ENCODE measurements around the gene CFAP299. TPM values are rescaled to one million over a fixed set of nuclear protein-coding genes. Genes with fewer than 3 reads are reported as not detected.

CFAP299 gene
- total RNA-seq, 3 donors from 2014 or later: under 0.01 to 0.15 TPM; not detected in 1

- DNase-seq (ENCODE audit: low spot score in 2 of 2): no peak
- Histone ChIP-seq H3K27me3 (no peaks in the 10 kb centered on the region), H3K4me3 (no peak overlapping the region), H3K9me3 (no peaks in the 10 kb centered on the region), H3K27ac (no peak overlapping the region), H3K4me1 (no peaks in the 10 kb centered on the region), H3K36me3 (no peaks in the 10 kb centered on the region)
- no peak for TF ChIP-seq POLR2A (IDR thresholded peaks at IDR 0.05)
- TF ChIP-seq POLR2AphosphoS5 (IDR thresholded peaks at IDR 0.05): no peak
- TF ChIP-seq CTCF (IDR thresholded peaks at IDR 0.05): no peak
- intact Hi-C loops (cut with DNase I; ENCODE audit: low total_unique reads): no loop called here
Observed at GRCh38 chr4:80592950-80593349, 257.4 kb downstream of the CFAP299 start.

GRCh38 chr4:80594701-80595100, 259.2 kb downstream of the CFAP299 start:
- intact Hi-C loops (cut with DNase I; ENCODE audit: low total_unique reads): no loop called here
- Histone ChIP-seq H3K36me3 (no peaks in the 10 kb centered on the region), H3K27ac (no peak overlapping the region), H3K4me1 (no peaks in the 10 kb centered on the region), H3K27me3 (no peaks in the 10 kb centered on the region), H3K9me3 (no peaks in the 10 kb centered on the region), H3K4me3 (no peak overlapping the region)
- DNase-seq (ENCODE audit: low spot score in 2 of 2): no peak
- TF ChIP-seq CTCF (IDR thresholded peaks at IDR 0.05) (no peak), POLR2AphosphoS5 (IDR thresholded peaks at IDR 0.05) (no peak), POLR2A (IDR thresholded peaks at IDR 0.05) (no peak)

GRCh38 chr4:80608281-80608980, 272.9 kb downstream of the CFAP299 start:
- Histone ChIP-seq H3K36me3 (no peaks in the 10 kb centered on the region), H3K9me3 (no peaks in the 10 kb centered on the region), H3K4me1 (no peaks in the 10 kb centered on the region), H3K27ac (no peak overlapping the region), H3K27me3 (no peaks in the 10 kb centered on the region), H3K4me3 (no peak overlapping the region)
- no peak for TF ChIP-seq POLR2AphosphoS5 (IDR thresholded peaks at IDR 0.05)
- DNase-seq (ENCODE audit: low spot score in 2 of 2): no peak
- intact Hi-C loops (cut with DNase I; ENCODE audit: low total_unique reads): no loop called here

- TF ChIP-seq CTCF (IDR thresholded peaks at IDR 0.05): no peak
- no peak for TF ChIP-seq POLR2A (IDR thresholded peaks at IDR 0.05)
- TF ChIP-seq POLR2AphosphoS5 (IDR thresholded peaks at IDR 0.05): no peak
- H3K36me3 ChIP-seq: no peaks in the 10 kb centered on the region
- DNase-seq (ENCODE audit: low spot score in 2 of 2): no peak
- H3K9me3 ChIP-seq: no peaks in the 10 kb centered on the region
- no peak overlapping the region for H3K27ac ChIP-seq
- intact Hi-C loops (cut with DNase I; ENCODE audit: low total_unique reads): no loop called here
- no peaks in the 10 kb centered on the region for H3K4me1 ChIP-seq
- no peaks in the 10 kb centered on the region for H3K27me3 ChIP-seq
- H3K4me3 ChIP-seq: no peak overlapping the region
Observed at GRCh38 chr4:80610199-80610598, 274.7 kb downstream of the CFAP299 start.

GRCh38 chr4:80610845-80611677, 275.5 kb downstream of the CFAP299 start:
- H3K4me1 ChIP-seq: no peaks in the 10 kb centered on the region
- intact Hi-C loops (cut with DNase I; ENCODE audit: low total_unique reads): no loop called here
- TF ChIP-seq CTCF (IDR thresholded peaks at IDR 0.05) (no peak), POLR2AphosphoS5 (IDR thresholded peaks at IDR 0.05) (no peak), POLR2A (IDR thresholded peaks at IDR 0.05) (no peak)
- no peak for DNase-seq (ENCODE audit: low spot score in 2 of 2)
- H3K9me3 ChIP-seq: no peaks in the 10 kb centered on the region
- no peak overlapping the region for H3K4me3 ChIP-seq
- H3K27me3 ChIP-seq: no peaks in the 10 kb centered on the region
- no peaks in the 10 kb centered on the region for H3K36me3 ChIP-seq
- H3K27ac ChIP-seq: no peak overlapping the region
